ENCODE data around the gene ASF1B. TPM values are rescaled to one million over a fixed set of nuclear protein-coding genes. Genes with fewer than 3 reads are reported as not detected.

The ASF1B gene
- total RNA-seq, 4 donors from 2014 or later = 3.2 to 25.6 (median 14.2) TPM

DNA sequence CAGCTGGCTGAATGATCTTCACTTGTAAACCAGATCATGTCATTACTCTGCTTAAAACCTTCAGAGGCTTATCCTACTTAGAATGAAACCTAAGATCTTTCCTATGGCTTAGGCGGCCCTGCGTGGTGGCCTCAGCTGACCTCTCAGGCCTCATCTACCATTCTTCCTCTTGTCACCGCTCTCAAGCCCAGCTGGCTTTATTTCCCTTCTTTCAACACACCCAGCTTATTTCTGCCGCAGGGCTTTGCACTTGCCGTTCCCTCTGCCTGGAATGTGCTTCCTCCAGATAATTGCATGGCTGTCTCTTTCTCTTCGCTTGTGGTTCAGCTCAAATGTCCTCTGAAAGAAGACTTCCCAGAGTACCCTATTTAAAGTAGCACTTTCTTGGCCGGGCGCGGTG, 3.6 kb upstream of the ASF1B start:
- DNase-seq = no peak
- peaks cover 17 to 45% (median 24%) of the 10 kb centered on the region in 3 donors for H3K4me1 ChIP-seq
- no peak overlapping the region for H3K4me3 ChIP-seq
- no peaks in the 10 kb centered on the region for H3K36me3 ChIP-seq
- intact Hi-C loops (cut with DNase I) = no loop called here
- peak overlapping the region in 2 of 4 donors; percentile 96 to 98 for H3K27ac ChIP-seq
- WGBS, 2 donors = 63 to 66% methylated on average over 4 to 7 of the region's 9 CpGs
- H3K27me3 ChIP-seq = no peaks in the 10 kb centered on the region
- H3K9me3 ChIP-seq = no peaks in the 10 kb centered on the region
- TF ChIP-seq, protein P1, sequence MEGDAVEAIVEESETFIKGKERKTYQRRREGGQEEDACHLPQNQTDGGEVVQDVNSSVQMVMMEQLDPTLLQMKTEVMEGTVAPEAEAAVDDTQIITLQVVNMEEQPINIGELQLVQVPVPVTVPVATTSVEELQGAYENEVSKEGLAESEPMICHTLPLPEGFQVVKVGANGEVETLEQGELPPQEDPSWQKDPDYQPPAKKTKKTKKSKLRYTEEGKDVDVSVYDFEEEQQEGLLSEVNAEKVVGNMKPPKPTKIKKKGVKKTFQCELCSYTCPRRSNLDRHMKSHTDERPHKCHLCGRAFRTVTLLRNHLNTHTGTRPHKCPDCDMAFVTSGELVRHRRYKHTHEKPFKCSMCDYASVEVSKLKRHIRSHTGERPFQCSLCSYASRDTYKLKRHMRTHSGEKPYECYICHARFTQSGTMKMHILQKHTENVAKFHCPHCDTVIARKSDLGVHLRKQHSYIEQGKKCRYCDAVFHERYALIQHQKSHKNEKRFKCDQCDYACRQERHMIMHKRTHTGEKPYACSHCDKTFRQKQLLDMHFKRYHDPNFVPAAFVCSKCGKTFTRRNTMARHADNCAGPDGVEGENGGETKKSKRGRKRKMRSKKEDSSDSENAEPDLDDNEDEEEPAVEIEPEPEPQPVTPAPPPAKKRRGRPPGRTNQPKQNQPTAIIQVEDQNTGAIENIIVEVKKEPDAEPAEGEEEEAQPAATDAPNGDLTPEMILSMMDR (IDR thresholded peaks at IDR 0.05) = no peak
- no peak for TF ChIP-seq POLR2A (IDR thresholded peaks at IDR 0.05)

DNA sequence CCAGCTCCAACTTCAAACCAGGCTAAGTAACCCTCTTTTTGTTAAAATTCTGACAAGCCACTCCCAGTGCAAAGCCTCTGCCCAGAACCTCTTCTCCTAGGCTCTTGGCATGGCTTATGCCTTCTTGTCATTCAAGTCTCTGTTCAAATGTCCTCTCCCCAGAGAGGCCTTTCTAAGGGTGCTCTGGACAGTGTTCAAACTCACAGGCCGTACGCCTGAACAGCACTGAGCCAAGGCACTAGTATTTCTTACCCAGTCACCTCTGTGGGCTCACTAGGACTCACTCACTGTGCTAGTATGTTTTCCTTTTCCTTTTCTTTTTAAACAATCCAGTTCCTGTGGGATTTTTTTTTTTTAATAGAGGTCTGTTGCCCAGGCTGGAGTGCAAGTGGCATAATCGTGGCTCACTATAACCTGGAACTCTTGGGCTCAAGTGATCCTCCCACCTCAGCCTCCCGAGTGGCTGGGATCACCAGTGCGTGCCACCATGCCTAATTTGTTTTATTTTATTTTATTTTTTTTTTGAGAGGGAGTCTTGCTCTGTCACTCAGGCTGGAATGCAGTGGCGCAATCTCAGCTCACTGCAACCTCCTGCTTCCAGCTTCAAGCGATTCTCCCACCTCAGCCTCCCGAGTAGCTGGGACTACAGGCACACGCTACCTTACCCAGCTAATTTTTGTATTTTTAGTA, 2.3 kb upstream of the ASF1B start:
- H3K36me3 ChIP-seq = no peaks in the 10 kb centered on the region
- no peak for DNase-seq
- peaks cover 17 to 45% (median 24%) of the 10 kb centered on the region in 3 donors for H3K4me1 ChIP-seq
- H3K9me3 ChIP-seq = no peaks in the 10 kb centered on the region
- 73 to 75% methylated on average over 9 of the region's 9 CpGs for WGBS, 2 donors
- intact Hi-C loops (cut with DNase I) = no loop called here
- no peak overlapping the region for H3K4me3 ChIP-seq
- H3K27me3 ChIP-seq = no peaks in the 10 kb centered on the region
- peak overlapping the region in 3 of 4 donors; percentile 35 to 98 (median 96) for H3K27ac ChIP-seq
- TF ChIP-seq POLR2A (IDR thresholded peaks at IDR 0.05) = no peak
- TF ChIP-seq, protein P1 (IDR thresholded peaks at IDR 0.05) = no peak

DNA sequence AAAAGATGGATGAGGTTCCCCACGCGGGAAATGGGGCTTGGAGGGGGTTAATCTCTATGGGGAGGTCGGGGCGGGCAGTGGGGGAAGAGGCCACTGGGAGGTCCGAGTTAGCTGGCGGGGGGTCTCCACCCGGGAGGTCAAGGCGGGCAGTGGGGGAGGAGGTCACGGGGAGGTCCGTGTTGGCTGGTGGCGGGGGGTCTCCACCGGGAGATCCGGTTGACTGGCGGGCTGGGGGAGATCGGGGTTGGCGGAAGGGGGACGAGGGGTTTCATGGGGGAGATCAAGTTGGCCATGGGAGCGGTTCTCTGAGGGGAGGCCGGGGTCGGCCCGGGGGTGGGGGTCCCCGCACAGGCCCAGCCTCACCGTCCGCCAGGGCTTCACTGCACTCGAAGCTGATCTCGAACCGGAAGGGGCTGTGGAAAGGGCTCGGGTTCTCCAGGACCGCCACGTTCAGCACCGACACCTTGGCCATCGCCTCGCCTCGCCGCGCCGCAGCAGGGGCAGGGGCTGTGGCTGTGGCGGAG, 342 bp downstream of the ASF1B start:
- H3K4me1 ChIP-seq = peaks cover 17 to 45% (median 24%) of the 10 kb centered on the region in 3 donors
- no peaks in the 10 kb centered on the region for H3K36me3 ChIP-seq
- H3K27ac ChIP-seq = peak overlapping the region; percentile 48 to 98 (median 79)
- TF ChIP-seq, protein P1 (IDR thresholded peaks at IDR 0.05) = no peak
- TF ChIP-seq POLR2A (IDR thresholded peaks at IDR 0.05) = no peak
- peak overlapping the region; percentile 39 to 81 (median 77) for H3K4me3 ChIP-seq
- intact Hi-C loops (cut with DNase I) = no loop called here
- no peaks in the 10 kb centered on the region for H3K27me3 ChIP-seq
- H3K9me3 ChIP-seq = no peaks in the 10 kb centered on the region
- 0% methylated on average over 10 to 12 of the region's 38 CpGs for WGBS, 2 donors
- DNase-seq = no peak

DNA sequence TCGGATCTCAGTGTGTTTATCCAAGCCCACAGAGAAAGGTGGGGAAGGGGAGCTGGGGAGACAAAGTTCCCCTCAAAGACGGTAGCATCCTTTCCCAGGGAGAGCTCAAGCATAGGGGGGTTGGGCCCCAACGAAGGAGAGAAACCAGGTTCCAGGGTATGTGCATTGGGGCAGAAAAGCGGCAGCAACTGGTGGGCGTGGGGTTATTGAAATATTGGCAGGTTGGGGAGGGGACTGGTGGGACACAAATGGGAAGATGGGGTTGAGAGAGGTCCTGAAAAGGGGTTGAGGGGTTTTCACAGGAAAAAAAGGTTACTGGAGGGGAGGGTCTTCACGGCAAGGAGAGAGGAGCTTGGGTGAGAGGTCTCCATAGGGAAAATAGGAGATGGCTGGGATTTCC, 1.0 kb downstream of the ASF1B start:
- 30 to 35% methylated on average over 6 of the region's 6 CpGs for WGBS, 2 donors
- H3K9me3 ChIP-seq = no peaks in the 10 kb centered on the region
- no peak for DNase-seq
- intact Hi-C loops (cut with DNase I) = no loop called here
- no peaks in the 10 kb centered on the region for H3K36me3 ChIP-seq
- no peak overlapping the region for H3K27ac ChIP-seq
- peak overlapping the region in 3 of 4 donors; percentile 75 to 81 (median 79) for H3K4me3 ChIP-seq
- TF ChIP-seq, protein P1 (IDR thresholded peaks at IDR 0.05) = no peak
- no peak for TF ChIP-seq POLR2A (IDR thresholded peaks at IDR 0.05)
- no peaks in the 10 kb centered on the region for H3K27me3 ChIP-seq
- peaks cover 17 to 44% (median 24%) of the 10 kb centered on the region in 3 donors for H3K4me1 ChIP-seq

DNA sequence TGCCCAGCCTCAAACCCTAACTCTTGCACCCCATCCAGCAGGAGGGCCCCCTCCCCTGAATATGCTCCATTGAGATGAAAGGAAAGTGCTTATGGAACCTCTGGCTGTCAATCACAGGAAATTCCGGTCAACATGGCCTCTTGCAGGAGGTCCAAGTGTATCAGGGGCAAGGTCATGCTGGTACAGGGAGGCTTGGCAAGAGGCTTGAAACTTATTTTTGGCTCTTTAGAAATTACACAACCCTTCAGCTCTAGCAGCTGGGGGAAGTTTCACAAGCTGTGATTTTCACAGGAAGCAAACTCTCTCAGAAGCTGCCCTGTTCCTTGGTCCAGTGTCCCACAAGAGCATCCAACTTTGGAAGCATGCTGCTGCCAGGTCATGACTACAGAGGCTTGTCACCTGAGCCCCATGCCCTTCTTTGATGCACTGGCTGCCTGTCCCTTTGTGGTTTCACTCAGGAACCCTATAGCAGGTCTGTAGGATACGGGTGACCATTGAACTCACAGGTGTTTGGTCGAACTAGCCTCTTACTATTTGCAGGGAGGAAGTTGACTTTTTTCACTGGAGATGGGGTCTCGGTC, 8.4 kb downstream of the ASF1B start:
- TF ChIP-seq POLR2A (IDR thresholded peaks at IDR 0.05) = no peak
- TF ChIP-seq, protein P1 (IDR thresholded peaks at IDR 0.05) = no peak
- no peaks in the 10 kb centered on the region for H3K36me3 ChIP-seq
- peak overlapping the region in 1 of 4 donors; percentile 28 for H3K27ac ChIP-seq
- 71 to 100% methylated on average over 1 to 3 of the region's 4 CpGs for WGBS, 2 donors
- H3K4me3 ChIP-seq = no peak overlapping the region
- H3K9me3 ChIP-seq = no peaks in the 10 kb centered on the region
- intact Hi-C loops (cut with DNase I) = no loop called here
- no peaks in the 10 kb centered on the region for H3K27me3 ChIP-seq
- H3K4me1 ChIP-seq = no peaks in the 10 kb centered on the region
- no peak for DNase-seq
